ENCODE data around the gene GAS1.

- TF ChIP-seq ELF4 (IDR thresholded peaks at IDR 0.05), result no peak
- no peak for TF ChIP-seq SP1 (IDR thresholded peaks at IDR 0.05)
- TF ChIP-seq FOXA1 (IDR thresholded peaks at IDR 0.05), result no peak
- no peak for TF ChIP-seq LEF1 (IDR thresholded peaks at IDR 0.05; ENCODE audit: borderline replicate concordance)
- no peak for TF ChIP-seq BHLHE40 (IDR thresholded peaks at IDR 0.05; ENCODE audit: borderline replicate concordance)
- TF ChIP-seq ZNF384 (IDR thresholded peaks at IDR 0.05), result no peak
- TF ChIP-seq FOXM1 (IDR thresholded peaks at IDR 0.05; ENCODE audit: borderline replicate concordance), result no peak
- no peak for TF ChIP-seq SUZ12 (IDR thresholded peaks at IDR 0.05)
- TF ChIP-seq FOXK2 (IDR thresholded peaks at IDR 0.05), result no peak
- TF ChIP-seq ARNT (IDR thresholded peaks at IDR 0.05), result no peak
- TF ChIP-seq L3MBTL2 (conservative IDR thresholded peaks at IDR 0.05), result no peak
- TF ChIP-seq NFRKB (IDR thresholded peaks at IDR 0.05), result no peak
- TF ChIP-seq CTBP1 (IDR thresholded peaks at IDR 0.05; ENCODE audit: borderline replicate concordance), result no peak
- TF ChIP-seq HDGF (IDR thresholded peaks at IDR 0.05; ENCODE audit: borderline replicate concordance), result no peak
Observed at GRCh38 chr9:86901511-86901910, 45.8 kb downstream of the GAS1 start.
